A673 (cell line): ENCODE measurements around the gene HIBCH. TPM values are rescaled to one million over a fixed set of nuclear protein-coding genes. Genes with fewer than 3 reads are reported as not detected.

ENCODE experiments used
- BruUV-seq: library from RNA; stranded (reverse); fragments of 400-500 nt; replicated peaks from 2 replicates; lab custom pipeline; 2021; lab: Mats Ljungman, UMichigan
- CTCF ChIA-PET: fragments of 300-600 bp; sonication (Branson Sonifier 250); formaldehyde crosslinking; loops from one replicate; lab custom pipeline; 2022; ENCODE audit warnings: antibody characterized with exemption; lab: Charles Lee
- POLR2A ChIA-PET: fragments of 300-600 bp; sonication (Branson Sonifier 250); formaldehyde crosslinking; loops from one replicate; lab custom pipeline; 2022; ENCODE audit warnings: antibody characterized with exemption; ENCODE audit not compliant: low non-redundant PET; lab: Charles Lee
- DNase-seq: peaks from one replicate; pipeline ENCODE4 v3.0.0-alpha.2; 2015; ENCODE audit warnings: low spot score
- H3K27ac ChIP-seq: fragments of 200-600 bp; sonication (generic); 2 replicates; pipeline ENCODE4 v1.5.1; 2016; ENCODE audit warnings: mixed run types, low read depth, mild to moderate bottlenecking, mixed read lengths, antibody characterized with exemption, low read length; ENCODE audit not compliant: poor library complexity, severe bottlenecking
- H3K27me3 ChIP-seq: fragments of 200-600 bp; sonication (generic); replicated peaks from 2 replicates; pipeline ENCODE4 v1.6.1; 2017; ENCODE audit warnings: mixed run types, low read depth, mild to moderate bottlenecking, mixed read lengths, antibody characterized with exemption, low read length; ENCODE audit not compliant: insufficient read depth, poor library complexity
- H3K36me3 ChIP-seq: fragments of 200-600 bp; sonication (generic); 2 replicates; pipeline ENCODE4 v1.6.1; 2016; ENCODE audit warnings: mixed run types, mild to moderate bottlenecking, mixed read lengths, antibody characterized with exemption, low read length; ENCODE audit not compliant: insufficient read depth, poor library complexity, severe bottlenecking
- H3K4me1 ChIP-seq: fragments of 200-600 bp; sonication (generic); 2 replicates; pipeline ENCODE4 v1.6.1; 2017; ENCODE audit warnings: mixed run types, mild to moderate bottlenecking, mixed read lengths, antibody characterized with exemption, low read length; ENCODE audit not compliant: insufficient read depth, poor library complexity, severe bottlenecking
- H3K4me3 ChIP-seq: fragments of 200-600 bp; sonication (generic); 2 replicates; pipeline ENCODE4 v1.5.1; 2016; ENCODE audit warnings: low read depth, mixed run types, mild to moderate bottlenecking, mixed read lengths, low read length; ENCODE audit not compliant: poor library complexity, severe bottlenecking
- H3K9me3 ChIP-seq: fragments of 200-600 bp; sonication (generic); 2 replicates; pipeline ENCODE4 v1.6.1; 2016; ENCODE audit warnings: mixed run types, low read depth, mild to moderate bottlenecking, mixed read lengths, antibody characterized with exemption, low read length; ENCODE audit not compliant: poor library complexity, severe bottlenecking
- CTCF ChIP-seq: fragments of 300-800, 200-600 bp; sonication (generic); conservative IDR thresholded peaks from 2 replicates; pipeline ENCODE4 v1.5.1; 2017; ENCODE audit warnings: low read depth, mild to moderate bottlenecking, antibody characterized with exemption, low read length, moderate library complexity, mixed read lengths
- EZH2 ChIP-seq: fragments of 200-600 bp; sonication (generic); IDR thresholded peaks from 2 replicates; pipeline ENCODE4 v1.6.1; 2017; ENCODE audit warnings: borderline replicate concordance, low read depth, mild to moderate bottlenecking, mixed read lengths, antibody characterized with exemption, low read length; ENCODE audit not compliant: poor library complexity, severe bottlenecking
- intact Hi-C: fragments of 100-400 bp; cut with micrococcal nuclease; formaldehyde crosslinking; loops from one replicate; pipeline ENCODE4 v1.10.0; 2022; ENCODE audit not compliant: unreplicated experiment
- total RNA-seq: library from RNA; stranded (reverse); gene quantifications from 2 replicates; pipeline ENCODE4 v1.2.3, GENCODE V29; 2021

HIBCH gene
- total RNA-seq, 1 experiment from 2014 or later = 43.3 TPM

DNA sequence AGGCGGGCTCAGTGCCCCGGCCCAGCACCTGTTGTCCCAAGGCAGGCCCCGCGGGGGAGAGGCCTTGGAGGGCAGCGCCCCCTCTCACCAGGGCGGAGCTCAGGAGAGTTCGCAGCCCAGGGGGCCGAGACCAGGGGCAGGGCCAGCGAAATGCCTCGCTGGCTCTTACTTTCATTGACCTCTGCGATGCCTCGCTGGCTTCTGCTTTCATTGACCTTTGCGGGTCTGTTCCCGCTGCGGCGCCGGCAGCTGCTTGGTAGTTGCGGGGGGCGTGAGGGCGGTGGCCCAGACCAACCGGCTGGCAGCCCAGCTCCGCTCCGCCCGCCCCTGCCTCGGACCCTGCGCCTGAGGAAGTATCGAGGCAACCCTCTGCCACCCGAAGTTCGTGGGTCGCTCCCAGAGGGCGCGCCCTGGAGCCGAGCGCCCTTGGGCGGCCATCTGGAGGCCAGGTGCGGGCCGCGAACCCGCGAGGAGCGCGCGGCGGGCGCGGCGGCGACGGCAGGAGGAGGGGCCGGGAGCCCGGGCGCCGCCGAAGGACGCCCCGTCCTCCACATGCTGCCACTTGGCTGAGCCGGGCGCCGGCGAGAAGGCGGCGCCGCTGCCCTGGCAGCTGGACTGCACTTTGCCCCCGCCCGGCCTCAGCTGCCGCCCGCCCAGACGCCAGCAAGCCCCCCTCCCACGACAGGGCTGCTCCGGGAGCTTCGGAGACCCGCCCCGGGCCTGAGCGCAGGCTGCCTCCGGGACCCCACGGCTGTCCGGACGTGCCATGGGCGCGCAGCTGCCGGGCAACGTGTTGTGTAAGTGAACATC is 139.1 kb downstream of the HIBCH start:
- Histone ChIP-seq H3K27me3 (no peaks in the 10 kb centered on the region), H3K4me3 (peak overlapping the region; percentile 58), H3K36me3 (no peaks in the 10 kb centered on the region), H3K27ac (peak overlapping the region; percentile 12), H3K4me1 (peaks cover 6% of the 10 kb centered on the region), H3K9me3 (no peaks in the 10 kb centered on the region)
- no TSS peak for BruUV-seq
- peak; percentile 30 for DNase-seq
- intact Hi-C loops = no loop called here
- ChIA-PET CTCF (interaction anchor here (0.5 to 1.1 kb wide), 2 partner anchors 38 to 198 kb away, joined by 3 to 4 read pairs; no protein-coding TSS in a partner anchor), POLR2A (interaction anchor here (0.6 kb wide), 1 partner anchor 8 kb away, joined by 3 read pairs; no protein-coding TSS in a partner anchor)
- TF ChIP-seq EZH2 = no peak
- peak; percentile 53 for TF ChIP-seq CTCF

DNA sequence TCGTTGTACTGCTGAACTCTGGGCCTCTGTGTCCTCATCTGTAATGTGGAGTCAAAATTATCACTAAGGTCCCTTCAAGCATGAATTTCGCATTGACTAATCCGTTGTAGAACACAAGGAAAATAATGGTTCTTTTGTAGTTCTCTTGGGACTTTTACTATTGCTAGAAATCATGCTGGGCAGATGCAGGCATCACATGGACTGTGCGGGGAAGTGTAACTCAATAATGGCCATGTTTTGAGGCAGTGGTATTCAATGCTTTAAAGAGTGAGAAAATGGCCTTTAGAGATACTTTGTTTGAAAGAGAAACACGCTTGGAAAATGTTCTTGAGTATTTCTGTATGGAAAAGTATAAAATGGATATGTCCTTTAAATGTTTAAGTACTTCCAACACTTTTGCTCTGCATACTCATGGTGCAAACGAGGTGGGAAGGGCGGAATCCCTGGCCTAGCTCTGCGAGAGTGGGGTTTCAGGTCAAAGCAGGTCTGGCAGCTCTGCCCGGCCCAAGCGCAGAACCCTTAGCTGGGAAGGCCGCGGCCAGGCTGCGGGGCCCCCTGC is 139.8 kb downstream of the HIBCH start:
- peak overlapping the region; percentile 58 for H3K4me3 ChIP-seq
- no peak for TF ChIP-seq CTCF
- no peak for TF ChIP-seq EZH2
- no peak overlapping the region for H3K27ac ChIP-seq
- BruUV-seq = no TSS peak
- ChIA-PET CTCF (no interaction called here), POLR2A (interaction anchor here (0.6 kb wide), 1 partner anchor 8 kb away, joined by 3 read pairs; no protein-coding TSS in a partner anchor)
- intact Hi-C loops = no loop called here
- H3K36me3 ChIP-seq = no peaks in the 10 kb centered on the region
- no peaks in the 10 kb centered on the region for H3K9me3 ChIP-seq
- peak; percentile 41 for DNase-seq
- peaks cover 6% of the 10 kb centered on the region for H3K4me1 ChIP-seq
- H3K27me3 ChIP-seq = no peaks in the 10 kb centered on the region

DNA sequence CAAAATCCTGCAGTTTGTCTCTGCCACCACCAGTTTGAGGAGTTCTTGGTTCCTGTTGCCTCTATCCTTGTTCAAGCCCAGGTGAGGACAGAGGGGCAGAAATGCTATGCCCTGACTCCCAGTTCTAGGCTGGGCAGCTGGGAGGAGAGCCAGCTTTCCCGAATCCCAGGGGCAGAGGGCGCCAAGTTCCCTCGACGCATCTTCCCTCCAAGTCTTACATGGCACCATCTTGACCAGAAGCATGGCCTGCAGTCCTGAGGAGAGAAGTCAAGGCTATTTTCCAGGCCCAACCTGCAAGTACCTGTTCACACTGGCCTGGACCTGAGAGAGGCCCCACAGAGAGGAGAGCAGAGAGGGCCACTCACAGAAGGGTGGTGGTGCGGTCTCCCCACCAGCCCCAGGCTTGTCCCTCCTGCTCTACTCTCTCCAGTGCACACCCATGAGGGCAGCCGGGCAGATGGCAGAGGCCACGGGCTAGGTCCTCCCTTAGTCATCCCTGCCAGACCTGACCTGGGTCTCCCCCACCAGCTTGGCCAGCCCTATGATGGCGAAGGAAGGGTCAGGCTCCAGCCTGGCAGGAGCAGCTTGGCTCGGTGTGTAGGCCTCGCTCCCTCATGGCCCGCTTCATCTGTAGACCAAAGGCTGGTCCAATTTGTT is 141.4 kb downstream of the HIBCH start:
- ChIA-PET POLR2A (no interaction called here), CTCF (no interaction called here)
- H3K27ac ChIP-seq = no peak overlapping the region
- H3K27me3 ChIP-seq = no peaks in the 10 kb centered on the region
- no peak for TF ChIP-seq CTCF
- TF ChIP-seq EZH2 = no peak
- H3K4me3 ChIP-seq = no peak overlapping the region
- BruUV-seq = no TSS peak
- intact Hi-C loops = no loop called here
- DNase-seq = no peak
- H3K9me3 ChIP-seq = no peaks in the 10 kb centered on the region
- H3K36me3 ChIP-seq = no peaks in the 10 kb centered on the region
- peaks cover 6% of the 10 kb centered on the region for H3K4me1 ChIP-seq
